Trophoblast cell (in vitro differentiated cells and primary cell): ENCODE data around the gene LTBR.

Experiments used
- DNase-seq, 2 donors: peaks; one replicate each; pipeline ENCODE4 v3.0.0-alpha.2; 2016
- H2AFZ ChIP-seq: 2 replicates; pipeline ENCODE4 v1.6.1; 2013; ENCODE audit warnings: low read length, moderate library complexity, mild to moderate bottlenecking; ENCODE audit not compliant: insufficient read depth, poor library complexity
- H2AK5ac ChIP-seq: 2 replicates; pipeline ENCODE4 v1.6.1; 2013; ENCODE audit warnings: mild to moderate bottlenecking, low read length
- H2BK120ac ChIP-seq: 2 replicates; pipeline ENCODE4 v1.6.1; 2013; ENCODE audit warnings: low read length, mild to moderate bottlenecking, moderate library complexity; ENCODE audit not compliant: insufficient read depth, poor library complexity
- H2BK12ac ChIP-seq: 2 replicates; pipeline ENCODE4 v1.6.1; 2013; ENCODE audit warnings: mild to moderate bottlenecking, low read length, moderate library complexity
- H2BK5ac ChIP-seq: 2 replicates; pipeline ENCODE4 v1.6.1; 2013; ENCODE audit warnings: low read length, low read depth, moderate library complexity, mild to moderate bottlenecking; ENCODE audit not compliant: poor library complexity
- H3K14ac ChIP-seq: 2 replicates; pipeline ENCODE4 v1.6.1; 2013; ENCODE audit warnings: mild to moderate bottlenecking, low read length
- H3K18ac ChIP-seq: 2 replicates; pipeline ENCODE4 v1.6.1; 2013; ENCODE audit warnings: mild to moderate bottlenecking, low read length
- H3K23ac ChIP-seq: 2 replicates; pipeline ENCODE4 v1.6.1; 2013; ENCODE audit warnings: low read length
- H3K27ac ChIP-seq: 2 replicates; pipeline ENCODE4 v1.5.1; 2013; ENCODE audit warnings: low read depth, mild to moderate bottlenecking, inconsistent platforms, low read length, moderate library complexity
- H3K27me3 ChIP-seq: 2 replicates; pipeline ENCODE4 v1.6.1; 2013; ENCODE audit warnings: inconsistent platforms, mild to moderate bottlenecking, low read length, moderate library complexity; ENCODE audit not compliant: insufficient read depth
- H3K36me3 ChIP-seq, 2 experiments: 1 replicate in 1 of 2; 2 replicates in 1 of 2; pipeline ENCODE4 v1.6.1; 2013; ENCODE audit warnings: low read length in 2 of 2, mild to moderate bottlenecking in 2 of 2, moderate library complexity in 1 of 2; ENCODE audit not compliant: insufficient read depth in 2 of 2, control insufficient read depth in 1 of 2
- H3K4ac ChIP-seq: 2 replicates; pipeline ENCODE4 v1.6.1; 2013; ENCODE audit warnings: low read depth, mild to moderate bottlenecking, low read length, moderate library complexity
- H3K4me1 ChIP-seq, 2 experiments: 1 replicate in 1 of 2; 2 replicates in 1 of 2; pipeline ENCODE4 v1.6.1; 2013; ENCODE audit warnings: low read length in 2 of 2, mild to moderate bottlenecking in 2 of 2, moderate library complexity in 1 of 2; ENCODE audit not compliant: insufficient read depth in 2 of 2, control insufficient read depth in 1 of 2
- H3K4me2 ChIP-seq: 2 replicates; pipeline ENCODE4 v1.6.1; 2013; ENCODE audit warnings: inconsistent platforms, mild to moderate bottlenecking, low read length, moderate library complexity
- H3K4me3 ChIP-seq: 2 replicates; pipeline ENCODE4 v1.5.1; 2013; ENCODE audit warnings: mild to moderate bottlenecking, low read depth, low read length, inconsistent platforms
- H3K79me1 ChIP-seq: one replicate; pipeline ENCODE4 v1.6.1; 2013; ENCODE audit warnings: low read length
- H3K79me2 ChIP-seq: 2 replicates; pipeline ENCODE4 v1.6.1; 2013; ENCODE audit warnings: low read length, mild to moderate bottlenecking; ENCODE audit not compliant: control insufficient read depth, insufficient read depth, poor library complexity
- H3K9ac ChIP-seq: 2 replicates; pipeline ENCODE4 v1.6.1; 2013; ENCODE audit warnings: mild to moderate bottlenecking, low read length
- H3K9me3 ChIP-seq: 2 replicates; pipeline ENCODE4 v1.6.1; 2013; ENCODE audit warnings: low read depth, mild to moderate bottlenecking, control low read depth, inconsistent platforms, low read length; ENCODE audit not compliant: insufficient read depth
- H4K12ac ChIP-seq: 2 replicates; pipeline ENCODE4 v1.6.1; 2013; ENCODE audit warnings: low read depth, mild to moderate bottlenecking, low read length, moderate library complexity
- H4K8ac ChIP-seq: 2 replicates; pipeline ENCODE4 v1.6.1; 2013; ENCODE audit warnings: low read depth, mild to moderate bottlenecking, low read length, moderate library complexity
- H4K91ac ChIP-seq: one replicate; pipeline ENCODE4 v1.6.1; 2013; ENCODE audit warnings: low read depth, mild to moderate bottlenecking, low read length, moderate library complexity
- WGBS: extraction: QIAGEN DNeasy Blood & Tissue Kit; methylation state at CpG from one replicate; pipeline ENCODE4 v1.1.7; 2013; ENCODE audit warnings: missing lambda C conversion rate; ENCODE audit not compliant: insufficient read length, insufficient coverage; ENCODE audit errors: extremely low coverage; 5-methylcytosine and 5-hydroxymethylcytosine counted together

Gene LTBR

GRCh38 chr12:6362403-6362802 lies 21.6 kb upstream of the LTBR start:
- Histone ChIP-seq H3K9ac (no peak overlapping the region), H3K4ac (no peak overlapping the region), H2AFZ (no peak overlapping the region), H2AK5ac (no peak overlapping the region), H2BK120ac (no peak overlapping the region), H3K14ac (no peak overlapping the region), H2BK5ac (no peak overlapping the region), H3K18ac (no peak overlapping the region), H3K36me3 (no peaks in the 10 kb centered on the region), H3K27me3 (no peaks in the 10 kb centered on the region), H4K12ac (no peak overlapping the region), H3K79me1 (peaks cover 7% of the 10 kb centered on the region), H3K23ac (no peak overlapping the region), H2BK12ac (no peak overlapping the region), H4K91ac (no peak overlapping the region), H3K9me3 (no peaks in the 10 kb centered on the region), H3K4me1 (peaks cover 2 to 6% of the 10 kb centered on the region in 2 experiments), H3K79me2 (peaks cover 5% of the 10 kb centered on the region), H3K4me3 (no peak overlapping the region), H4K8ac (no peak overlapping the region), H3K4me2 (no peak overlapping the region), H3K27ac (no peak overlapping the region)
- no CpG with 5 or more reads among the region's 3 CpGs for WGBS
- no peak for DNase-seq

GRCh38 chr12:6363010-6363329 lies 21.0 kb upstream of the LTBR start:
- H4K8ac ChIP-seq = no peak overlapping the region
- H3K23ac ChIP-seq = no peak overlapping the region
- H3K79me1 ChIP-seq = peaks cover 7% of the 10 kb centered on the region
- no peak overlapping the region for H2BK120ac ChIP-seq
- peaks cover 2 to 6% of the 10 kb centered on the region in 2 experiments for H3K4me1 ChIP-seq
- no peak for DNase-seq
- peaks cover 5% of the 10 kb centered on the region for H3K79me2 ChIP-seq
- H2AFZ ChIP-seq = no peak overlapping the region
- no peaks in the 10 kb centered on the region for H3K27me3 ChIP-seq
- H2AK5ac ChIP-seq = no peak overlapping the region
- no peak overlapping the region for H3K18ac ChIP-seq
- H2BK5ac ChIP-seq = no peak overlapping the region
- no peak overlapping the region for H4K12ac ChIP-seq
- H2BK12ac ChIP-seq = no peak overlapping the region
- WGBS = no CpG with 5 or more reads among the region's 4 CpGs
- no peak overlapping the region for H3K4me3 ChIP-seq
- no peak overlapping the region for H3K27ac ChIP-seq
- H3K4ac ChIP-seq = no peak overlapping the region
- H3K36me3 ChIP-seq = no peaks in the 10 kb centered on the region
- peak overlapping the region; percentile 99 for H3K4me2 ChIP-seq
- H3K14ac ChIP-seq = no peak overlapping the region
- H3K9ac ChIP-seq = no peak overlapping the region
- no peak overlapping the region for H4K91ac ChIP-seq
- no peaks in the 10 kb centered on the region for H3K9me3 ChIP-seq

- peak overlapping the region; percentile 68 for H3K14ac ChIP-seq
- H3K23ac ChIP-seq = no peak overlapping the region
- peak overlapping the region; percentile 49 for H3K4ac ChIP-seq
- peak overlapping the region; percentile 83 for H3K4me3 ChIP-seq
- H2AK5ac ChIP-seq = peak overlapping the region; percentile 91
- peak overlapping the region; percentile 75 for H2AFZ ChIP-seq
- H3K27me3 ChIP-seq = no peaks in the 10 kb centered on the region
- H3K79me1 ChIP-seq = peaks cover 7% of the 10 kb centered on the region
- peak overlapping the region; percentile 92 for H4K8ac ChIP-seq
- peak overlapping the region; percentile 22 for H3K27ac ChIP-seq
- peak; percentile 86 to 90 for DNase-seq
- WGBS = no CpG with 5 or more reads among the region's 59 CpGs
- H3K79me2 ChIP-seq = peaks cover 5% of the 10 kb centered on the region
- peak overlapping the region; percentile 78 for H2BK120ac ChIP-seq
- H3K9me3 ChIP-seq = no peaks in the 10 kb centered on the region
- peak overlapping the region; percentile 84 for H2BK12ac ChIP-seq
- H3K9ac ChIP-seq = peak overlapping the region; percentile 17
- H3K36me3 ChIP-seq = no peaks in the 10 kb centered on the region
- peak overlapping the region; percentile 88 for H4K91ac ChIP-seq
- peak overlapping the region; percentile 92 for H3K18ac ChIP-seq
- peak overlapping the region; percentile 99 for H3K4me2 ChIP-seq
- peak overlapping the region; percentile 86 for H4K12ac ChIP-seq
- peaks cover 2 to 6% of the 10 kb centered on the region in 2 experiments for H3K4me1 ChIP-seq
- peak overlapping the region; percentile 52 for H2BK5ac ChIP-seq
Measured at GRCh38 chr12:6363330-6364043, 20.5 kb upstream of the LTBR start.

GRCh38 chr12:6364044-6364374 lies 20.0 kb upstream of the LTBR start:
- WGBS = no CpG with 5 or more reads among the region's 15 CpGs
- Histone ChIP-seq H2BK120ac (peak overlapping the region; percentile 78), H3K9me3 (no peaks in the 10 kb centered on the region), H3K27me3 (no peaks in the 10 kb centered on the region), H4K91ac (peak overlapping the region; percentile 88), H3K4me2 (peak overlapping the region; percentile 99), H3K79me1 (peaks cover 7% of the 10 kb centered on the region), H3K14ac (peak overlapping the region; percentile 68), H4K12ac (peak overlapping the region; percentile 86), H2AFZ (peak overlapping the region; percentile 75), H2AK5ac (peak overlapping the region; percentile 91), H2BK5ac (peak overlapping the region; percentile 52), H2BK12ac (peak overlapping the region; percentile 84), H3K4me3 (peak overlapping the region; percentile 83), H4K8ac (peak overlapping the region; percentile 92), H3K4me1 (peaks cover 3 to 6% of the 10 kb centered on the region in 2 experiments), H3K9ac (no peak overlapping the region), H3K27ac (no peak overlapping the region), H3K36me3 (no peaks in the 10 kb centered on the region), H3K23ac (no peak overlapping the region), H3K4ac (peak overlapping the region; percentile 49), H3K18ac (peak overlapping the region; percentile 92), H3K79me2 (peaks cover 6% of the 10 kb centered on the region)
- DNase-seq = no peak
